K562 (cell line): ENCODE data around the gene KPNA1. TPM values are rescaled to one million over a fixed set of nuclear protein-coding genes. Genes with fewer than 3 reads are reported as not detected.

Experiments
- BDP1 ChIP-seq: IDR thresholded peaks from 3 replicates; pipeline ENCODE4 v1.6.1; 2011; ENCODE audit not compliant: insufficient read length, insufficient read depth
- BRD9 ChIP-seq: fragments of 450-650 bp; IDR thresholded peaks from 2 replicates; pipeline ENCODE4 v1.6.1; 2018; ENCODE audit warnings: low read depth; ENCODE audit not compliant: partially characterized antibody
- CBFA2T3 ChIP-seq: fragments of 450-650 bp; IDR thresholded peaks from 2 replicates; pipeline ENCODE4 v1.6.1; 2017
- CCAR2 ChIP-seq: fragments of 200-400 bp; formaldehyde crosslinking; IDR thresholded peaks from 2 replicates; pipeline ENCODE4 v1.6.1; 2017; ENCODE audit warnings: mild to moderate bottlenecking, low read depth, low read length
- HDAC3 ChIP-seq: fragments of 450-650 bp; IDR thresholded peaks from 2 replicates; pipeline ENCODE4 v1.6.1; 2018; ENCODE audit warnings: borderline replicate concordance, mild to moderate bottlenecking, moderate library complexity; ENCODE audit not compliant: partially characterized antibody
- MCM2 ChIP-seq: fragments of 450-650 bp; IDR thresholded peaks from 2 replicates; pipeline ENCODE4 v1.6.1; 2017; ENCODE audit warnings: low read depth, mild to moderate bottlenecking
- MEF2A ChIP-seq: IDR thresholded peaks from 2 replicates; pipeline ENCODE4 v1.6.1; 2011; ENCODE audit warnings: low read depth, mild to moderate bottlenecking, low read length, moderate library complexity; ENCODE audit not compliant: control insufficient read depth
- PTTG1 ChIP-seq: fragments of 450-650 bp; IDR thresholded peaks from 2 replicates; pipeline ENCODE4 v1.6.1; 2016; ENCODE audit warnings: low read depth, mild to moderate bottlenecking, missing genetic modification characterization, missing compliant biosample characterization
- TGIF2 ChIP-seq: sonication (generic); formaldehyde crosslinking; IDR thresholded peaks from 2 replicates; pipeline ENCODE4 v1.8.1; 2022; ENCODE audit warnings: mild to moderate bottlenecking, missing genetic modification reagents, moderate library complexity
- TSC22D4 ChIP-seq: fragments of 450-650 bp; IDR thresholded peaks from 2 replicates; pipeline ENCODE4 v1.6.1; 2016; ENCODE audit warnings: missing genetic modification characterization, missing biosample characterization, control low read depth
- ZNF184 ChIP-seq: sonication (generic); formaldehyde crosslinking; IDR thresholded peaks from 2 replicates; pipeline ENCODE4 v1.5.0; 2020; ENCODE audit warnings: missing genetic modification reagents
- ZNF253 ChIP-seq: fragments of 250-450 bp; sonication (Bioruptor Pico); conservative IDR thresholded peaks from 2 replicates; pipeline ENCODE4 v1.6.1; 2021; ENCODE audit warnings: mild to moderate bottlenecking
- ZNF347 ChIP-seq: fragments of 450-650 bp; formaldehyde crosslinking; IDR thresholded peaks from 2 replicates; pipeline ENCODE4 v1.4.0; 2020; ENCODE audit warnings: low read depth, mild to moderate bottlenecking, moderate library complexity
- ZNF699 ChIP-seq: fragments of 250-450 bp; sonication (Bioruptor Pico); IDR thresholded peaks from 2 replicates; pipeline ENCODE4 v1.8.0; 2021; ENCODE audit warnings: mild to moderate bottlenecking, moderate library complexity; ENCODE audit not compliant: insufficient replicate concordance
- polyA plus RNA-seq, 8 experiments: library from polyadenylated mRNA; depleted of rRNA in 4 of 8; stranded (reverse) in 5 of 8; unstranded in 3 of 8; fragments of >200 nt; fragmentation: Nextera tagmentation in 2 of 8; fragmentation: Illumina TruSeq in 1 of 8; extraction: Ambion mirVana in 2 of 8; extraction: Trizol in 1 of 8; gene quantifications; 2 replicates each; pipeline versions ENCODE4 v1.2.1 to v1.2.3, GENCODE V29; 2011 to 2014; ENCODE audit warnings: inconsistent platforms in 1 of 8, missing spikeins in 1 of 8
- total RNA-seq, 7 experiments: library from RNA; depleted of rRNA in 6 of 7; stranded (reverse); fragments of >200 nt in 6 of 7; fragmentation: Illumina TruSeq in 2 of 7; extraction: Trizol in 2 of 7; gene quantifications; 2 replicates each; pipeline versions ENCODE4 v1.2.1 to v1.2.3, GENCODE V29; 2011 to 2021; ENCODE audit warnings: low replicate concordance in 1 of 7
- TF ChIP-seq, protein P1 (sequence below): fragments of 450-650 bp; formaldehyde crosslinking; IDR thresholded peaks from 2 replicates; pipeline ENCODE4 v1.4.0; 2020; ENCODE audit warnings: mild to moderate bottlenecking, moderate library complexity
- TF ChIP-seq, protein P2 (sequence below): sonication (generic); formaldehyde crosslinking; IDR thresholded peaks from 2 replicates; pipeline ENCODE4 v1.8.1; 2023; ENCODE audit warnings: mild to moderate bottlenecking, missing genetic modification reagents, moderate library complexity
- TF ChIP-seq, protein P3 (sequence below): fragments of 150-350 bp; conservative IDR thresholded peaks from 2 replicates; pipeline ENCODE4 v1.6.1; 2014; ENCODE audit warnings: low read length
- TF ChIP-seq, protein P4 (sequence below): sonication (generic); formaldehyde crosslinking; IDR thresholded peaks from 2 replicates; pipeline ENCODE4 v1.8.0; 2022; ENCODE audit warnings: mild to moderate bottlenecking, low read depth, missing genetic modification reagents
- TF ChIP-seq, protein P5 (sequence below): IDR thresholded peaks from 2 replicates; pipeline ENCODE4 v1.6.1; 2012; ENCODE audit warnings: low read depth, low read length, improper control_type of control experiment, borderline replicate concordance
- TF ChIP-seq, protein P6 (sequence below): fragments of 450-650 bp; conservative IDR thresholded peaks from 2 replicates; pipeline ENCODE4 v1.6.1; 2016; ENCODE audit warnings: missing genetic modification characterization, low read depth, mild to moderate bottlenecking, missing compliant biosample characterization, moderate library complexity

KPNA1 gene
- total and polyA plus RNA-seq, 9 of the 15 experiments (the other 6 are each of a cell fraction or from before 2014, with no cell fraction given): 9.3 to 53.8 (median 33.5) TPM

DNA sequence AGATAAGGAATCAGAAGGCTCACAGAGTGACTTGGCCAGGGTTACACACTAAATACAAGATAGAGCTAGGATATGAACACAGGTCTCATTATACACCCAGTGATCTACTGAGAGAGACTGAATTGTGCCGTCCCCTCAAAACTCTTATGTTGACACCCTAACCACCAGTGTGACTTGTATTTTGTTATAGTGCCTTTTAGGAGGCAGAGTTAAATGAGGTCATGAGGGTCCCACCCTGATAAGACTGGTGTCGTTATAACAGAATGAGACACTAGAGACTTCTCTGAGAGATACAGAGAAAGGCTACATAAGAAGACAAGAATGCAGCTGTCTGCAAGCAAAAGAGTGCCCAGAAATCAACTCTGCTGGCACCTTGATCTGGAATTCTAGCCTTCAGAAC lies 12.6 kb downstream of the KPNA1 start (continued):
- TF ChIP-seq BRD9: no peak
- no peak for TF ChIP-seq PTTG1 (tag)
- TF ChIP-seq, protein P1, sequence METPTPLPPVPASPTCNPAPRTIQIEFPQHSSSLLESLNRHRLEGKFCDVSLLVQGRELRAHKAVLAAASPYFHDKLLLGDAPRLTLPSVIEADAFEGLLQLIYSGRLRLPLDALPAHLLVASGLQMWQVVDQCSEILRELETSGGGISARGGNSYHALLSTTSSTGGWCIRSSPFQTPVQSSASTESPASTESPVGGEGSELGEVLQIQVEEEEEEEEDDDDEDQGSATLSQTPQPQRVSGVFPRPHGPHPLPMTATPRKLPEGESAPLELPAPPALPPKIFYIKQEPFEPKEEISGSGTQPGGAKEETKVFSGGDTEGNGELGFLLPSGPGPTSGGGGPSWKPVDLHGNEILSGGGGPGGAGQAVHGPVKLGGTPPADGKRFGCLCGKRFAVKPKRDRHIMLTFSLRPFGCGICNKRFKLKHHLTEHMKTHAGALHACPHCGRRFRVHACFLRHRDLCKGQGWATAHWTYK (CRISPR knock-in tag): no peak
- no peak for TF ChIP-seq ZNF347
- no peak for TF ChIP-seq TSC22D4 (tag)
- TF ChIP-seq TGIF2 (CRISPR knock-in tag): no peak
- TF ChIP-seq CBFA2T3: 0 out of 2 replicates have a peak, but pooled peaks have one; percentile 7
- TF ChIP-seq MEF2A: no peak
- TF ChIP-seq CCAR2: no peak
- no peak for TF ChIP-seq BDP1
- no peak for TF ChIP-seq ZNF184 (CRISPR knock-in tag)
- no peak for TF ChIP-seq ZNF253
- TF ChIP-seq, protein P2, sequence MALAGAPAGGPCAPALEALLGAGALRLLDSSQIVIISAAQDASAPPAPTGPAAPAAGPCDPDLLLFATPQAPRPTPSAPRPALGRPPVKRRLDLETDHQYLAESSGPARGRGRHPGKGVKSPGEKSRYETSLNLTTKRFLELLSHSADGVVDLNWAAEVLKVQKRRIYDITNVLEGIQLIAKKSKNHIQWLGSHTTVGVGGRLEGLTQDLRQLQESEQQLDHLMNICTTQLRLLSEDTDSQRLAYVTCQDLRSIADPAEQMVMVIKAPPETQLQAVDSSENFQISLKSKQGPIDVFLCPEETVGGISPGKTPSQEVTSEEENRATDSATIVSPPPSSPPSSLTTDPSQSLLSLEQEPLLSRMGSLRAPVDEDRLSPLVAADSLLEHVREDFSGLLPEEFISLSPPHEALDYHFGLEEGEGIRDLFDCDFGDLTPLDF (CRISPR knock-in tag): no peak
- TF ChIP-seq, protein P3, sequence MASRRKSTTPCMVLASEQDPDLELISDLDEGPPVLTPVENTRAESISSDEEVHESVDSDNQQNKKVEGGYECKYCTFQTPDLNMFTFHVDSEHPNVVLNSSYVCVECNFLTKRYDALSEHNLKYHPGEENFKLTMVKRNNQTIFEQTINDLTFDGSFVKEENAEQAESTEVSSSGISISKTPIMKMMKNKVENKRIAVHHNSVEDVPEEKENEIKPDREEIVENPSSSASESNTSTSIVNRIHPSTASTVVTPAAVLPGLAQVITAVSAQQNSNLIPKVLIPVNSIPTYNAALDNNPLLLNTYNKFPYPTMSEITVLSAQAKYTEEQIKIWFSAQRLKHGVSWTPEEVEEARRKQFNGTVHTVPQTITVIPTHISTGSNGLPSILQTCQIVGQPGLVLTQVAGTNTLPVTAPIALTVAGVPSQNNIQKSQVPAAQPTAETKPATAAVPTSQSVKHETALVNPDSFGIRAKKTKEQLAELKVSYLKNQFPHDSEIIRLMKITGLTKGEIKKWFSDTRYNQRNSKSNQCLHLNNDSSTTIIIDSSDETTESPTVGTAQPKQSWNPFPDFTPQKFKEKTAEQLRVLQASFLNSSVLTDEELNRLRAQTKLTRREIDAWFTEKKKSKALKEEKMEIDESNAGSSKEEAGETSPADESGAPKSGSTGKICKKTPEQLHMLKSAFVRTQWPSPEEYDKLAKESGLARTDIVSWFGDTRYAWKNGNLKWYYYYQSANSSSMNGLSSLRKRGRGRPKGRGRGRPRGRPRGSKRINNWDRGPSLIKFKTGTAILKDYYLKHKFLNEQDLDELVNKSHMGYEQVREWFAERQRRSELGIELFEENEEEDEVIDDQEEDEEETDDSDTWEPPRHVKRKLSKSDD: no peak
- no peak for TF ChIP-seq ZNF699 (CRISPR knock-in tag)
- TF ChIP-seq, protein P4, sequence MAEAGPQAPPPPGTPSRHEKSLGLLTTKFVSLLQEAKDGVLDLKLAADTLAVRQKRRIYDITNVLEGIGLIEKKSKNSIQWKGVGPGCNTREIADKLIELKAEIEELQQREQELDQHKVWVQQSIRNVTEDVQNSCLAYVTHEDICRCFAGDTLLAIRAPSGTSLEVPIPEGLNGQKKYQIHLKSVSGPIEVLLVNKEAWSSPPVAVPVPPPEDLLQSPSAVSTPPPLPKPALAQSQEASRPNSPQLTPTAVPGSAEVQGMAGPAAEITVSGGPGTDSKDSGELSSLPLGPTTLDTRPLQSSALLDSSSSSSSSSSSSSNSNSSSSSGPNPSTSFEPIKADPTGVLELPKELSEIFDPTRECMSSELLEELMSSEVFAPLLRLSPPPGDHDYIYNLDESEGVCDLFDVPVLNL (CRISPR knock-in tag): no peak
- TF ChIP-seq, protein P5, sequence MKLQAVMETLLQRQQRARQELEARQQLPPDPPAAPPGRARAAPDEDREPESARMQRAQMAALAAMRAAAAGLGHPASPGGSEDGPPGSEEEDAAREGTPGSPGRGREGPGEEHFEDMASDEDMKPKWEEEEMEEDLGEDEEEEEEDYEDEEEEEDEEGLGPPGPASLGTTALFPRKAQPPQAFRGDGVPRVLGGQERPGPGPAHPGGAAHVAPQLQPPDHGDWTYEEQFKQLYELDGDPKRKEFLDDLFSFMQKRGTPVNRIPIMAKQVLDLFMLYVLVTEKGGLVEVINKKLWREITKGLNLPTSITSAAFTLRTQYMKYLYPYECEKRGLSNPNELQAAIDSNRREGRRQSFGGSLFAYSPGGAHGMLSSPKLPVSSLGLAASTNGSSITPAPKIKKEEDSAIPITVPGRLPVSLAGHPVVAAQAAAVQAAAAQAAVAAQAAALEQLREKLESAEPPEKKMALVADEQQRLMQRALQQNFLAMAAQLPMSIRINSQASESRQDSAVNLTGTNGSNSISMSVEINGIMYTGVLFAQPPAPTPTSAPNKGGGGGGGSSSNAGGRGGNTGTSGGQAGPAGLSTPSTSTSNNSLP: no peak
- no peak for TF ChIP-seq MCM2
- TF ChIP-seq, protein P6, sequence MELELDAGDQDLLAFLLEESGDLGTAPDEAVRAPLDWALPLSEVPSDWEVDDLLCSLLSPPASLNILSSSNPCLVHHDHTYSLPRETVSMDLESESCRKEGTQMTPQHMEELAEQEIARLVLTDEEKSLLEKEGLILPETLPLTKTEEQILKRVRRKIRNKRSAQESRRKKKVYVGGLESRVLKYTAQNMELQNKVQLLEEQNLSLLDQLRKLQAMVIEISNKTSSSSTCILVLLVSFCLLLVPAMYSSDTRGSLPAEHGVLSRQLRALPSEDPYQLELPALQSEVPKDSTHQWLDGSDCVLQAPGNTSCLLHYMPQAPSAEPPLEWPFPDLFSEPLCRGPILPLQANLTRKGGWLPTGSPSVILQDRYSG (tag): no peak
- TF ChIP-seq HDAC3: no peak
